OCI-LY3 (cell line): ENCODE data around the gene CRISP3.
"Not testable (repeated sequence)": the region's sequence is repeated elsewhere in the genome, so short reads cannot be mapped to it uniquely, and the experiment has no call there.

Source experiments
- H2AFZ ChIP-seq: fragments of 200-600, 300-600 bp; shearing (Covaris generic); 2 replicates; pipeline ENCODE4 v1.6.0; 2014; ENCODE audit warnings: antibody characterized with exemption, low read depth, low read length
- H3K27ac ChIP-seq: fragments of 200-600, 300-600 bp; sonication (generic); 2 replicates; pipeline ENCODE4 v1.5.1; 2014; ENCODE audit warnings: mild to moderate bottlenecking, low read length, moderate library complexity, mixed read lengths
- H3K27me3 ChIP-seq: fragments of 200-600, 300-600 bp; sonication (generic); 2 replicates; pipeline ENCODE4 v1.6.1; 2014; ENCODE audit warnings: low read depth, low read length, mixed read lengths
- H3K36me3 ChIP-seq: fragments of 200-600, 300-600 bp; sonication (generic); replicated peaks from 2 replicates; pipeline ENCODE3; 2014; ENCODE audit warnings: low read depth, low read length, mixed read lengths
- H3K4me1 ChIP-seq: fragments of 300-600, 200-600 bp; sonication (generic); 2 replicates; pipeline ENCODE4 v1.6.1; 2014; ENCODE audit warnings: low read length, mixed read lengths
- H3K4me2 ChIP-seq: fragments of 200-600, 300-600 bp; sonication (generic); 2 replicates; pipeline ENCODE4 v1.6.1; 2014; ENCODE audit warnings: low read length, mixed read lengths
- H3K4me3 ChIP-seq: fragments of 300-600, 200-600 bp; sonication (generic); 2 replicates; pipeline ENCODE4 v1.5.1; 2014; ENCODE audit warnings: antibody characterized with exemption, mild to moderate bottlenecking, low read length, moderate library complexity
- H3K79me2 ChIP-seq: fragments of 300-600, 200-600 bp; shearing (Covaris generic); 2 replicates; pipeline ENCODE4 v1.6.1; 2014; ENCODE audit warnings: mild to moderate bottlenecking, low read length, mixed read lengths
- H3K9ac ChIP-seq: fragments of 300-600, 200-600 bp; shearing (Covaris generic); 2 replicates; pipeline ENCODE4 v1.6.0; 2014; ENCODE audit warnings: mild to moderate bottlenecking, low read length, moderate library complexity
- H3K9me3 ChIP-seq: fragments of 200-600, 300-600 bp; shearing (Covaris generic); 2 replicates; pipeline ENCODE4 v1.6.1; 2014; ENCODE audit warnings: low read length, mixed read lengths; ENCODE audit not compliant: insufficient read depth
- H4K20me1 ChIP-seq: fragments of 200-600, 300-600 bp; sonication (generic); 2 replicates; pipeline ENCODE4 v1.6.1; 2016; ENCODE audit warnings: low read length, mixed read lengths; ENCODE audit not compliant: insufficient read depth
- CTCF ChIP-seq: fragments of 200-600, 300-600 bp; sonication (generic); IDR thresholded peaks from 2 replicates; pipeline ENCODE4 v1.5.1; 2014; ENCODE audit warnings: antibody characterized with exemption, low read length, low read depth
- EZH2phosphoT487 ChIP-seq: fragments of 200-600 bp; shearing (Covaris generic); IDR thresholded peaks from 2 replicates; pipeline ENCODE4 v1.6.1; 2018; ENCODE audit warnings: antibody characterized with exemption, mixed run types, low read depth

The CRISP3 gene

GRCh38 chr6:49730251-49730650, 13.9 kb downstream of the CRISP3 start:
- H4K20me1 ChIP-seq: no peaks in the 10 kb centered on the region
- H3K4me1 ChIP-seq: no peaks in the 10 kb centered on the region
- TF ChIP-seq CTCF (no peak), EZH2phosphoT487 (no peak)
- H3K4me2 ChIP-seq: no peak overlapping the region
- H2AFZ ChIP-seq: no peak overlapping the region
- no peaks in the 10 kb centered on the region for H3K27me3 ChIP-seq
- H3K27ac ChIP-seq: no peak overlapping the region
- no peaks in the 10 kb centered on the region for H3K79me2 ChIP-seq
- no peak overlapping the region for H3K9ac ChIP-seq
- H3K4me3 ChIP-seq: no peak overlapping the region
- H3K36me3 ChIP-seq: no peaks in the 10 kb centered on the region
- no peaks in the 10 kb centered on the region for H3K9me3 ChIP-seq

DNA sequence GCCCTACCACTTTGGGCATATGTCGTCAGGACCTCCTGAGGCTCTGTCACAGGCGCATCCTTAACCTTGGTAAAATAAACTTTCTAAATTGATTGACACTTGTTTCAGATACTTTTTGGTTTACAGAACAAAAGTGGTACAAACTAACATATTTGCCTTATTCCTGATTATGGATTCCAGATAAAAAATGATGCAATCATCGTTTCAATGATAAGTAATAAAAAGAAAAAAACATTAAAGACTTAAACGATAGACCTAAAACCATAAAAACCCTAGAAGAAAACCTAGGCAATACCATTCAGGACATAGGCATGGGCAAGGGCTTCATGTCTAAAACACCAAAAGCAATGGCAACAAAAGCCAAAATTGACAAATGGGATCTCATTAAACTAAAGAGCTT, 20.3 kb downstream of the CRISP3 start:
- not testable (repeated sequence) for H3K9ac ChIP-seq, H3K79me2 ChIP-seq, H3K36me3 ChIP-seq, H3K4me3 ChIP-seq, H2AFZ ChIP-seq, H3K4me2 ChIP-seq, H4K20me1 ChIP-seq, H3K4me1 ChIP-seq, H3K27me3 ChIP-seq, H3K27ac ChIP-seq
- H3K9me3 ChIP-seq: peaks cover 12% of the 10 kb centered on the region; the same call in 1 of the 2 replicates

DNA sequence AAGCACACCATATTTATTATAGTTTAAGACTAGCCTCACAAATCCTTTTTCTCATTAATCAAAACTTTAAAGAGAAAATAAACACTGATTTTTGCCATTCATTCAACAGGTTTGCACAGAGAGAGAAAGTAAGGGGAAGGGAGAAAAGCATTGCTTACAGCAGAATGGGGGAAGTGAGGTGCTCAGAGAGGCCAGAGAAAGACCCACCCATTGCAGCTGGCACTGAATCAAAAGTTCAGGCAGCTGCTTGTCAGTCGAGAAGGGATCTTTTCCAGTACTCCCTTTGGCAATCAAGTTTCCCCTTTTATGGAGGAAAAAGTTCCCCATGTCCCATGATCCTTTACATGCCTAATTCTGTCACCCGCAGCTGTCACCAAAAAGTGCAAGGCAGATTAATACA, 22.9 kb downstream of the CRISP3 start:
- Histone ChIP-seq H3K27ac (no peak overlapping the region), H3K4me2 (no peak overlapping the region), H4K20me1 (no peaks in the 10 kb centered on the region), H3K79me2 (no peaks in the 10 kb centered on the region), H3K27me3 (no peaks in the 10 kb centered on the region), H3K9ac (no peak overlapping the region), H3K9me3 (peaks cover 12% of the 10 kb centered on the region; the same call in 1 of the 2 replicates), H3K4me3 (no peak overlapping the region), H2AFZ (no peak overlapping the region), H3K36me3 (no peaks in the 10 kb centered on the region), H3K4me1 (no peaks in the 10 kb centered on the region)
- TF ChIP-seq CTCF (no peak), EZH2phosphoT487 (no peak)

DNA sequence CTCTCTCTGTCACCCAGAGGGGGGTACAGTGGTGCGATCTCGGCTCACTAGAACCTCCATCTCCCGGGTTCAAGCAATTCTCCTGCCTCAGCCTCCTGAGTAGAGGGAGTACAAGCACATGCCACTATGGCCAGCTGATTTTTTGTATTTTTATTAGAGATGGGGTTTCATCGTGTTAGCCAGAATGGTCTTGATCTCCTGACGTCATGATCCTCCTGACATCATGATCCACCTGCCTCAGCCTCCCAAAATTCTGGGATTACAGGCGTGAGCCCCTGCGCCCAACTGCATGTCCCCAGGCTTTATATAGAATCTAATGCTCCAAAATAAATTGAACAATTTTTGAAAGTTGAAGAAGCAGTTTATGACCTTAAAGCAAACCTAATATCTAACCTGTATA, 23.8 kb downstream of the CRISP3 start:
- no peak overlapping the region for H3K9ac ChIP-seq
- no peaks in the 10 kb centered on the region for H4K20me1 ChIP-seq
- H3K4me1 ChIP-seq: no peaks in the 10 kb centered on the region
- no peak overlapping the region for H3K4me2 ChIP-seq
- H3K4me3 ChIP-seq: no peak overlapping the region
- no peaks in the 10 kb centered on the region for H3K27me3 ChIP-seq
- no peak overlapping the region for H3K27ac ChIP-seq
- TF ChIP-seq CTCF: no peak
- no peak for TF ChIP-seq EZH2phosphoT487
- peaks cover 12% of the 10 kb centered on the region; the same call in 1 of the 2 replicates for H3K9me3 ChIP-seq
- no peaks in the 10 kb centered on the region for H3K79me2 ChIP-seq
- no peaks in the 10 kb centered on the region for H3K36me3 ChIP-seq
- no peak overlapping the region for H2AFZ ChIP-seq

- H3K79me2 ChIP-seq: no peaks in the 10 kb centered on the region
- H3K4me3 ChIP-seq: no peak within 1 kb of the TSS
Measured at GRCh38 chr6:49713346-49713745, 30.8 kb downstream of the CRISP3 start, which contains the start of gene CRISP2. CRISP2 (minus strand) TSS chr6:49713543; CDS start chr6:49709196, 4,347 bp downstream.

More at GRCh38 chr6:49713346-49713745, 30.8 kb downstream of the CRISP3 start, which contains the start of gene CRISP2:
- no peak within 1 kb of the TSS for H3K27ac ChIP-seq
- H3K9me3 ChIP-seq: no peaks in the 10 kb centered on the region
- no peak within 1 kb of the TSS for H2AFZ ChIP-seq
- TF ChIP-seq EZH2phosphoT487 (no peak), CTCF (no peak)
- H3K36me3 ChIP-seq: no peaks in the 10 kb centered on the region
- no peaks in the 10 kb centered on the region for H3K27me3 ChIP-seq
- H3K4me2 ChIP-seq: no peak within 1 kb of the TSS
- no peak within 1 kb of the TSS for H3K9ac ChIP-seq
- H3K4me1 ChIP-seq: no peaks in the 10 kb centered on the region
- no peaks in the 10 kb centered on the region for H4K20me1 ChIP-seq
